GM18505 (cell line): ENCODE data around the gene TOP2B.

Experiments used
- ATAC-seq: cut with Tn5 transposase; IDR thresholded peaks from one replicate; pipeline ENCODE4 v1.9.1; 2021; ENCODE audit not compliant: unreplicated experiment
- POLR2A ChIP-seq: IDR thresholded peaks from 4 replicates; pipeline ENCODE4 v1.6.1; 2011; ENCODE audit warnings: borderline replicate concordance; ENCODE audit not compliant: insufficient read depth, insufficient read length; ENCODE audit errors: extremely low read depth

Gene TOP2B

GRCh38 chr3:25611193-25611592, 53.5 kb downstream of the TOP2B start:
- no peak for TF ChIP-seq POLR2A
- ATAC-seq = no peak

DNA sequence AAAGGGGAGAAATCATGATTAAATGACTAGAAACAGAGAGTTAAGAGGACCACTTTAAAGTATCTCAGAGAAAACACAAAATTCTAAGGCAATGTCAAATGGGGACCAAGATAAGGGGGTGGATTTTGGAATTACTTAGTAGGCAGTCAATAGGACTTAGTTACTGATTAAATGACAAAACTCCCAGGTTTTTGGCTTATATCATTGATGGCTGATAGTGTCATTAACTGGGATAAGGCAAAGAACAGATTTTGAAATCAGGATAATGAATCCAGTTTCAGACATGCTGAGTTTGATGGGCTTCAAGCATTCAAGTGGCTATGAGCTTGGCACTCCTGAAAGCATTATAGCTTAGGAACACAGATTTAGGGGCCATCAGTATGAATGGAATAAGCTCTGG, 53.9 kb downstream of the TOP2B start:
- no peak for ATAC-seq
- no peak for TF ChIP-seq POLR2A

GRCh38 chr3:25610167-25610566, 54.5 kb downstream of the TOP2B start:
- no peak for TF ChIP-seq POLR2A
- no peak for ATAC-seq

GRCh38 chr3:25604107-25604805, 60.5 kb downstream of the TOP2B start:
- no peak for TF ChIP-seq POLR2A
- no peak for ATAC-seq

GRCh38 chr3:25603703-25604102, 61.0 kb downstream of the TOP2B start:
- no peak for ATAC-seq
- no peak for TF ChIP-seq POLR2A

- TF ChIP-seq POLR2A = no peak
- ATAC-seq = no peak
These were observed 67.1 kb downstream of the TOP2B start for GRCh38 chr3:25597535-25598101.

DNA sequence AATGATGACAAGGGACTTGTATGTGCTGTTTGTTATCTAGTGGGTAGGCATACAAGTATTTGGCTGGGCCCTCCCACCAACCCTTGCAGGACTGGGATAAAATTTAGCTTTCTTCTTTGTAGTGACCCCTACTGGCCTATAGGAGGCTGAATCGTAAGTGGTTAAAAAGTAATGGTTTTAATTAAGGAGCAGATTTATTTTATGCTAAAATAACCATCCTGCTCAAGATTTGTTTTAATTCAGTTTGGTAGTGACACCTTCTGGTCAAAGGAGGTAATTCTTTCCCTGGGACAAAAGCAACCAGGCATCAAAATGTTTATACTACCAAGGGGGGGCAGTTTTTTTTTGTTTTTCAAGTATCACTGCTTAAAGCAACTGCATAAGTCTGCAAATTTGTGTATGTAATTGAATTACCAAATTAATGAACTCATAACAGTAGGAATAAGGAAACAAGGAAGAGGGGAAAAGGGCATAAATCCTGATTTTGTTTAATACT, 70.7 kb downstream of the TOP2B start:
- TF ChIP-seq POLR2A = no peak
- ATAC-seq = peak; percentile 44

DNA sequence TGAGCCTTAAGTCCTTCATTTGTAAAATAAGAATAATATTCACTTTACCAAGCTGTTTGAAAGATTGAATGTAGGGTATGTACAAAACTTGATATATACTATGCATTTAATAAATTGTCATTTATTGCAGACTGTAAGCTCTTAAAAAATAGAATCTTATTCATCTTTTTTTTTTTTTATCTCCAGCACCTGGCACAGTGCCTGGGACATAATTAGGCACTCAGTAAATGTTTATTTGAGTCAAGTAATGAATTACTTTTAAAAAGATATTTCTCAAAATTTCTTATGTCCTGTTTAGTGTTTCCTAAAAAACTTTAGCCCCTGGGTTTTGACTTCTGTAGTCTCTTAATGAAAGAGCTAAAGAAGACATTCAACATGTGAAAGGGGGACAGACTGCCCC, 71.7 kb downstream of the TOP2B start:
- ATAC-seq = no peak
- TF ChIP-seq POLR2A = no peak

- ATAC-seq = no peak
- no peak for TF ChIP-seq POLR2A
These were observed 72.2 kb downstream of the TOP2B start for GRCh38 chr3:25592510-25592968.

- no peak for ATAC-seq
- TF ChIP-seq POLR2A = no peak
These were observed 74.9 kb downstream of the TOP2B start for GRCh38 chr3:25589783-25590258.

DNA sequence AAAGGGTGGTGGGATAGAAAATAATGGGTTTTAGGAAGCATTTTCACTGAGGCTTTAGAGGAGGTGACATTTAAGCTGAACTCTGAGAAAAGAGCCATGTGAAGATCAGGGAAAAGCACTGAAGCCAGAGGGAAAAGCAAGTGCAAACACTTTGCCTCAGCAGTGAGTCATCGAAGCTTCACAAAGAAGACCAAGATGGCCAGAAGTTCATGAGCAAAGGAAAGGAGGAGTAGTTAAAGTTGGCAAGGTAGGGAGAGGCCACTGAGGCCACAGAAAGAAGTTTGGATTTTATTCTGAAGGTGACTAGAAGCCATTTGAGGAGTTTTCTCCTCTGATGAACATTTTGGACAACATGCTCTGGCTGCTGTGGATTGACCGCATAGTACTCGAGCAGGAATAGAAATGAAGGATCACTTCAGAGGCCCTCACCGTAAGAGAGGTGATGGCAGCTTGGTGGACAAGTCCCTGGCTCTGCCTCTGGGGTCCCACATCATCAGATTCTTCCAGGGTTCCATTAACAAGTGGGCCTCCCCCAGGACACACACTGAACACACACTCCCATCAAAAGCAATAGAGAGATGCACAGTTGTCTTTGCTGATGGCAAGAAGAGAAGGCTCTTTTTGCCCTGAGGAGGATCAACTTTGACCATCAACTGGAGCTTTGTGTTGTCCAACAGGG, 75.5 kb downstream of the TOP2B start:
- TF ChIP-seq POLR2A = no peak
- ATAC-seq = no peak

- TF ChIP-seq POLR2A = no peak
- no peak for ATAC-seq
These were observed 76.1 kb downstream of the TOP2B start for GRCh38 chr3:25588441-25589103.

DNA sequence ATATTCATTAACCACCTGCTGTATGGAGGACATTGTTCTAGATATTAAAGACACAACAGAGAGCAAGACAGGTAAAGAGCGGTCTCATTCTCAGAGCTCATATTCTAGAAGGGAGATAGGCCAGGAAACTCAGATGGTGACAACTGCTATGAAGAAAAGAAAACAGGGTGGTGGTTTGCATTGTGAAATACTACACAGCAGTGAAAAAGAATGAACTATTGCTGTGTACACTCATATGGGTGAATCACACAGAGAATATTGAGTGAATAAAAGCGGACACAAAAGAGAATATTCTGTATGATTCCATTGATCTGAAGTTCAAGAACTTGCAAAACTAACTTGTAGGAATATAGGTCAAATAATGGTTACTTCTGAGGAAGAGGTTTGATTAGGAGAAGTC, 76.7 kb downstream of the TOP2B start:
- ATAC-seq = no peak
- no peak for TF ChIP-seq POLR2A
